ENCODE results near the gene SMIM1.
"Not testable (repeated sequence)": the region's sequence is repeated elsewhere in the genome, so short reads cannot be mapped to it uniquely, and the experiment has no call there.

Gene SMIM1

GRCh38 chr1:3796215-3797061 lies 23.9 kb downstream of the SMIM1 start, which contains the start of gene LRRC47:
LRRC47 (minus strand) TSS chr1:3796498; CDS start chr1:3796476, 22 bp downstream.
- DNase-seq (ENCODE audit: low read depth): peak; percentile 89

GRCh38 chr1:3799976-3800685 lies 27.6 kb downstream of the SMIM1 start:
- DNase-seq (ENCODE audit: low read depth): no peak

GRCh38 chr1:3800795-3801194 lies 28.2 kb downstream of the SMIM1 start:
- not testable (repeated sequence) for DNase-seq (ENCODE audit: low read depth)

- DNase-seq (ENCODE audit: low read depth): no peak
Observed at GRCh38 chr1:3803905-3804626, 31.5 kb downstream of the SMIM1 start.

- DNase-seq (ENCODE audit: low read depth): not testable (repeated sequence)
Observed at GRCh38 chr1:3804627-3804944, 32.0 kb downstream of the SMIM1 start.

- DNase-seq (ENCODE audit: low read depth): no peak
Observed at GRCh38 chr1:3805038-3805437, 32.5 kb downstream of the SMIM1 start.

- DNase-seq (ENCODE audit: low read depth): no peak
Observed at GRCh38 chr1:3807769-3808168, 35.2 kb downstream of the SMIM1 start.

- no peak for DNase-seq (ENCODE audit: low read depth)
Observed at GRCh38 chr1:3809680-3810079, 37.1 kb downstream of the SMIM1 start.

GRCh38 chr1:3810149-3810761 lies 37.7 kb downstream of the SMIM1 start:
- DNase-seq (ENCODE audit: low read depth): not testable (repeated sequence)

GRCh38 chr1:3811595-3811911 lies 39.0 kb downstream of the SMIM1 start:
- no peak for DNase-seq (ENCODE audit: low read depth)

- DNase-seq (ENCODE audit: low read depth): no peak
Observed at GRCh38 chr1:3814065-3814464, 41.5 kb downstream of the SMIM1 start.

- DNase-seq (ENCODE audit: low read depth): no peak
Observed at GRCh38 chr1:3814771-3815561, 42.4 kb downstream of the SMIM1 start.

GRCh38 chr1:3816331-3817137 lies 44.0 kb downstream of the SMIM1 start:
- DNase-seq (ENCODE audit: low read depth): no peak

GRCh38 chr1:3817138-3817740 lies 44.7 kb downstream of the SMIM1 start:
- no peak for DNase-seq (ENCODE audit: low read depth)

GRCh38 chr1:3817821-3818597 lies 45.5 kb downstream of the SMIM1 start:
- no peak for DNase-seq (ENCODE audit: low read depth)

GRCh38 chr1:3819771-3820200 lies 47.2 kb downstream of the SMIM1 start:
- no peak for DNase-seq (ENCODE audit: low read depth)

- DNase-seq (ENCODE audit: low read depth): no peak
Observed at GRCh38 chr1:3820316-3820715, 47.8 kb downstream of the SMIM1 start.

GRCh38 chr1:3821004-3821403 lies 48.5 kb downstream of the SMIM1 start:
- no peak for DNase-seq (ENCODE audit: low read depth)

- DNase-seq (ENCODE audit: low read depth): no peak
Observed at GRCh38 chr1:3821447-3821846, 48.9 kb downstream of the SMIM1 start.

- no peak for DNase-seq (ENCODE audit: low read depth)
Observed at GRCh38 chr1:3821908-3822307, 49.4 kb downstream of the SMIM1 start.
